Activated CD4-positive, CD25-positive, alpha-beta regulatory T cell treated with anti-CD3 and anti-CD28 coated beads, Interleukin-2, amount 50 U/mL, for 24 hours (primary cell): ENCODE data around the gene ATP9B.
"Not testable (repeated sequence)": the region's sequence is repeated elsewhere in the genome, so short reads cannot be mapped to it uniquely, and the experiment has no call there.

ENCODE experiments used
- ATAC-seq, 2 donors: fragments of 150-1000 bp; cut with Tn5 transposase; one replicate each; pipeline ENCODE4 v1.10.0; 2021; ENCODE audit warnings: mild to moderate bottlenecking in 1 of 2, moderate library complexity in 1 of 2

The ATP9B gene

GRCh38 chr18:79367480-79367879 is 298.3 kb downstream of the ATP9B start:
- ATAC-seq: no peak

GRCh38 chr18:79367989-79368388 is 298.8 kb downstream of the ATP9B start:
- ATAC-seq: no peak

GRCh38 chr18:79368681-79369080 is 299.5 kb downstream of the ATP9B start:
- no peak for ATAC-seq

- peak; percentile 13 to 38 for ATAC-seq
Measured at GRCh38 chr18:79371561-79372121, 302.4 kb downstream of the ATP9B start.

- no peak for ATAC-seq
Measured at GRCh38 chr18:79372461-79372860, 303.3 kb downstream of the ATP9B start.

- ATAC-seq: no peak
Measured at GRCh38 chr18:79372991-79373390, 303.8 kb downstream of the ATP9B start.

GRCh38 chr18:79373736-79374135 is 304.5 kb downstream of the ATP9B start:
- ATAC-seq: no peak

GRCh38 chr18:79374408-79375171 is 305.4 kb downstream of the ATP9B start:
- no peak for ATAC-seq

GRCh38 chr18:79375441-79376154 is 306.4 kb downstream of the ATP9B start:
- ATAC-seq: no peak

GRCh38 chr18:79376661-79377060 is 307.5 kb downstream of the ATP9B start:
- ATAC-seq: not testable (repeated sequence)

GRCh38 chr18:79377187-79377891 is 308.1 kb downstream of the ATP9B start:
- no peak for ATAC-seq

GRCh38 chr18:79378536-79379250 is 309.5 kb downstream of the ATP9B start:
- peak; percentile 86 to 89 for ATAC-seq

- peak in 1 of 2 donors; percentile 34 for ATAC-seq
Measured at GRCh38 chr18:79379251-79379905, 310.2 kb downstream of the ATP9B start.

GRCh38 chr18:79379931-79380815 is 311.0 kb downstream of the ATP9B start:
- ATAC-seq: no peak

- peak; percentile 30 to 33 for ATAC-seq
Measured at GRCh38 chr18:79380816-79381806, 311.9 kb downstream of the ATP9B start.

GRCh38 chr18:79381811-79382311 is 312.7 kb downstream of the ATP9B start:
- ATAC-seq: no peak

GRCh38 chr18:79382681-79383387 is 313.6 kb downstream of the ATP9B start:
- no peak for ATAC-seq

GRCh38 chr18:79383388-79384056 is 314.3 kb downstream of the ATP9B start:
- ATAC-seq: no peak
